HCT116 (cell line): ENCODE results near the gene ZNF438. TPM values are rescaled to one million over a fixed set of nuclear protein-coding genes. Genes with fewer than 3 reads are reported as not detected.

Source experiments
- ATAC-seq: fragments of 200-7000 bp; cut with Tn5 transposase; 2 replicates; pipeline ENCODE4 v1.9.1; 2020; ENCODE audit warnings: mild to moderate bottlenecking, moderate library complexity
- BruUV-seq: library from RNA; stranded (reverse); fragments of 400-500 nt; replicated peaks from 2 replicates; lab custom pipeline; 2021; lab: Mats Ljungman, UMichigan
- CTCF ChIA-PET: fragments of 300-600 bp; sonication (Branson Sonifier 250); formaldehyde crosslinking; loops from one replicate; lab custom pipeline; 2021; ENCODE audit warnings: antibody characterized with exemption; lab: Charles Lee
- POLR2A ChIA-PET: fragments of 300-600, 350-600 bp; sonication (Branson Sonifier 250); formaldehyde crosslinking; loops from one replicate; lab custom pipeline; 2021; ENCODE audit warnings: antibody characterized with exemption; lab: Charles Lee
- RAD21 ChIA-PET, 2 experiments: fragments of 300-600 bp; sonication (Branson Sonifier 250); formaldehyde crosslinking; loops; one replicate each; lab custom pipeline; 2023; ENCODE audit warnings: low total read pairs in 2 of 2; ENCODE audit not compliant: uncharacterized antibody in 2 of 2, unreplicated experiment in 2 of 2, low non-redundant PET in 1 of 2; lab: Charles Lee
- DNase-seq: peaks from one replicate; pipeline ENCODE4 v3.0.0-alpha.2; 2010; ENCODE audit warnings: low read depth, low spot score
- H2AFZ ChIP-seq: fragments of 200-600 bp; shearing (Covaris generic), sonication (generic); 2 replicates; pipeline ENCODE4 v1.6.1; 2017; ENCODE audit warnings: low read depth, mixed run types, mixed read lengths, antibody characterized with exemption, low read length; ENCODE audit not compliant: poor library complexity, severe bottlenecking
- H3K27ac ChIP-seq: 2 replicates; pipeline ENCODE4 v1.5.1; 2012; ENCODE audit warnings: low read depth, low read length
- H3K27me3 ChIP-seq: fragments of 200-600 bp; sonication (generic); 2 replicates; pipeline ENCODE4 v1.6.1; 2016; ENCODE audit warnings: mixed run types, low read length, mixed read lengths; ENCODE audit not compliant: insufficient read depth
- H3K36me3 ChIP-seq, 2 experiments: fragments of 200-500 bp in 1 of 2; fragments of 200-600 bp in 1 of 2; sonication (Bioruptor generic) in 1 of 2; sonication (generic) in 1 of 2; 2 replicates each; pipeline versions ENCODE4 v1.5.1 to v1.6.1; 2014 to 2016; ENCODE audit warnings: low read length in 2 of 2, inconsistent platforms in 1 of 2, mixed read lengths in 1 of 2, mixed run types in 1 of 2; ENCODE audit not compliant: insufficient read depth in 2 of 2, control insufficient read depth in 1 of 2
- H3K4me1 ChIP-seq, 2 experiments: fragments of 200-600 bp in 1 of 2; sonication (generic) in 1 of 2; 2 replicates each; pipeline versions ENCODE4 v1.5.1 to v1.6.1; 2012 to 2017; ENCODE audit warnings: low read length in 2 of 2, inconsistent platforms in 1 of 2, mild to moderate bottlenecking in 1 of 2, mixed read lengths in 1 of 2, mixed run types in 1 of 2, moderate library complexity in 1 of 2; ENCODE audit not compliant: insufficient read depth in 2 of 2, control insufficient read depth in 1 of 2
- H3K4me2 ChIP-seq: fragments of 200-600 bp; sonication (generic); 2 replicates; pipeline ENCODE4 v1.6.1; 2017; ENCODE audit warnings: mixed run types, low read length, mixed read lengths
- H3K4me3 ChIP-seq, 2 experiments: fragments of 200-600 bp in 1 of 2; sonication (generic) in 1 of 2; replicated peaks in 1 of 2; 2 replicates each; pipeline ENCODE4 v1.5.1; 2011 to 2016; ENCODE audit warnings: low read length in 2 of 2, control low read depth in 1 of 2, low read depth in 1 of 2, mild to moderate bottlenecking in 1 of 2, mixed read lengths in 1 of 2, mixed run types in 1 of 2
- H3K79me2 ChIP-seq: fragments of 200-600 bp; sonication (generic); 2 replicates; pipeline ENCODE4 v1.6.1; 2017; ENCODE audit warnings: mild to moderate bottlenecking, mixed run types, low read length, moderate library complexity, mixed read lengths; ENCODE audit not compliant: insufficient read depth
- H3K9ac ChIP-seq: fragments of 200-600 bp; sonication (generic); 2 replicates; pipeline ENCODE4 v1.6.1; 2016; ENCODE audit warnings: low read length, mixed read lengths
- H3K9me2 ChIP-seq: fragments of 200-600 bp; sonication (generic), shearing (Covaris generic); 2 replicates; pipeline ENCODE4 v1.6.1; 2017; ENCODE audit warnings: mixed run types, mild to moderate bottlenecking, moderate library complexity; ENCODE audit not compliant: insufficient read depth
- H3K9me3 ChIP-seq, 2 experiments: fragments of 200-500 bp in 1 of 2; fragments of 200-600 bp in 1 of 2; sonication (Bioruptor generic) in 1 of 2; sonication (generic) in 1 of 2; 2 replicates each; pipeline ENCODE4 v1.6.1; 2014 to 2017; ENCODE audit warnings: low read length in 2 of 2, mixed read lengths in 2 of 2, inconsistent platforms in 1 of 2, low read depth in 1 of 2, mild to moderate bottlenecking in 1 of 2, mixed run types in 1 of 2, moderate library complexity in 1 of 2; ENCODE audit not compliant: control insufficient read depth in 1 of 2, insufficient read depth in 1 of 2
- H4K20me1 ChIP-seq: fragments of 200-600 bp; sonication (generic), shearing (Covaris generic); 2 replicates; pipeline ENCODE4 v1.6.1; 2017; ENCODE audit warnings: mixed run types, mild to moderate bottlenecking, moderate library complexity; ENCODE audit not compliant: insufficient read depth
- CEBPB ChIP-seq: IDR thresholded peaks from 2 replicates; pipeline ENCODE4 v1.6.1; 2012; ENCODE audit warnings: low read depth
- EZH2 ChIP-seq: fragments of 200-600 bp; sonication (generic); IDR thresholded peaks from 2 replicates; pipeline ENCODE4 v1.6.1; 2017; ENCODE audit warnings: antibody characterized with exemption, mixed run types
- EZH2phosphoT487 ChIP-seq: fragments of 200-600 bp; IDR thresholded peaks from 2 replicates; pipeline ENCODE4 v1.6.1; 2018; ENCODE audit warnings: antibody characterized with exemption, borderline replicate concordance
- JUND ChIP-seq: IDR thresholded peaks from 2 replicates; pipeline ENCODE4 v1.6.1; 2012
- POLR2A ChIP-seq: IDR thresholded peaks from 2 replicates; pipeline ENCODE4 v1.7.0; 2011; ENCODE audit warnings: borderline replicate concordance; ENCODE audit not compliant: insufficient read depth, insufficient read length; ENCODE audit errors: extremely low read depth
- TCF7L2 ChIP-seq: IDR thresholded peaks from 2 replicates; pipeline ENCODE4 v1.7.0; 2011; ENCODE audit warnings: borderline replicate concordance, inconsistent platforms; ENCODE audit not compliant: insufficient read depth, insufficient read length; ENCODE audit errors: extremely low read depth
- YY1 ChIP-seq: IDR thresholded peaks from 2 replicates; pipeline ENCODE4 v1.6.1; 2011; ENCODE audit warnings: low read length, low read depth, moderate library complexity, mild to moderate bottlenecking; ENCODE audit not compliant: insufficient replicate concordance; ENCODE audit errors: extremely low read depth
- intact Hi-C: fragments of 100-400 bp; cut with micrococcal nuclease; formaldehyde crosslinking; loops from 2 replicates; pipeline ENCODE4 v1.10.0; 2022
- total RNA-seq: library from RNA; stranded (reverse); gene quantifications from one replicate; pipeline ENCODE4 v1.2.1, GENCODE V29; 2021; ENCODE audit not compliant: unreplicated experiment
- TF ChIP-seq, protein P1 (sequence below): IDR thresholded peaks from 2 replicates; pipeline ENCODE4 v1.6.1; 2012; ENCODE audit warnings: low read depth

Gene ZNF438
- total RNA-seq, 1 experiment from 2014 or later: 3.3 TPM

DNA sequence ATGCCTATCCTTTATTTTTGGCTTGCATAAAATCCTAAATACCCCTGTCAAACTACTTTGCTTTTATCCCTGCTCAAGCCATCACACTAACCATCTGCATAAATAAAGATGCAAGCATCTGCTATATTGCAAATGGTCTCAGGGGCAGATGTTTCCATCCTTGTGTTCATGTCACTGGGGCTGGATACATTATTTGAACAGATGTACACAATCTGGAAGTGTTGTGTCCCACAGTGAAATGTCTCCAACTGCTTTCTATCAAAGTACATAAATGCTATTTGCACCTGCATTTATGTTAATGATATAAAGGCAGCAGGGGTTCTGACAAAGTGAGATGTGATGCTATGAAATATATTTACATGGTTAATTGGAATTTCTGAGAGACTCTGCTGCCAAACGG lies 163.1 kb downstream of the ZNF438 start:
- H2AFZ ChIP-seq: no peak overlapping the region
- no peaks in the 10 kb centered on the region for H3K79me2 ChIP-seq
- intact Hi-C loops: no loop called here
- no peaks in the 10 kb centered on the region for H3K4me1 ChIP-seq
- ChIA-PET POLR2A (no interaction called here), CTCF (no interaction called here), RAD21 (no interaction called here)
- no peak overlapping the region for H3K9ac ChIP-seq
- H3K9me2 ChIP-seq: no peaks in the 10 kb centered on the region
- H3K27me3 ChIP-seq: no peaks in the 10 kb centered on the region
- TF ChIP-seq JUND (no peak), EZH2 (no peak), CEBPB (no peak), TCF7L2 (no peak), POLR2A (no peak), YY1 (no peak), EZH2phosphoT487 (no peak)
- TF ChIP-seq, protein P1, sequence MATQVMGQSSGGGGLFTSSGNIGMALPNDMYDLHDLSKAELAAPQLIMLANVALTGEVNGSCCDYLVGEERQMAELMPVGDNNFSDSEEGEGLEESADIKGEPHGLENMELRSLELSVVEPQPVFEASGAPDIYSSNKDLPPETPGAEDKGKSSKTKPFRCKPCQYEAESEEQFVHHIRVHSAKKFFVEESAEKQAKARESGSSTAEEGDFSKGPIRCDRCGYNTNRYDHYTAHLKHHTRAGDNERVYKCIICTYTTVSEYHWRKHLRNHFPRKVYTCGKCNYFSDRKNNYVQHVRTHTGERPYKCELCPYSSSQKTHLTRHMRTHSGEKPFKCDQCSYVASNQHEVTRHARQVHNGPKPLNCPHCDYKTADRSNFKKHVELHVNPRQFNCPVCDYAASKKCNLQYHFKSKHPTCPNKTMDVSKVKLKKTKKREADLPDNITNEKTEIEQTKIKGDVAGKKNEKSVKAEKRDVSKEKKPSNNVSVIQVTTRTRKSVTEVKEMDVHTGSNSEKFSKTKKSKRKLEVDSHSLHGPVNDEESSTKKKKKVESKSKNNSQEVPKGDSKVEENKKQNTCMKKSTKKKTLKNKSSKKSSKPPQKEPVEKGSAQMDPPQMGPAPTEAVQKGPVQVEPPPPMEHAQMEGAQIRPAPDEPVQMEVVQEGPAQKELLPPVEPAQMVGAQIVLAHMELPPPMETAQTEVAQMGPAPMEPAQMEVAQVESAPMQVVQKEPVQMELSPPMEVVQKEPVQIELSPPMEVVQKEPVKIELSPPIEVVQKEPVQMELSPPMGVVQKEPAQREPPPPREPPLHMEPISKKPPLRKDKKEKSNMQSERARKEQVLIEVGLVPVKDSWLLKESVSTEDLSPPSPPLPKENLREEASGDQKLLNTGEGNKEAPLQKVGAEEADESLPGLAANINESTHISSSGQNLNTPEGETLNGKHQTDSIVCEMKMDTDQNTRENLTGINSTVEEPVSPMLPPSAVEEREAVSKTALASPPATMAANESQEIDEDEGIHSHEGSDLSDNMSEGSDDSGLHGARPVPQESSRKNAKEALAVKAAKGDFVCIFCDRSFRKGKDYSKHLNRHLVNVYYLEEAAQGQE: no peak
- H3K36me3 ChIP-seq: no peaks in the 10 kb centered on the region
- no TSS peak for BruUV-seq
- H3K27ac ChIP-seq: no peak overlapping the region
- H3K4me2 ChIP-seq: no peak overlapping the region
- H3K9me3 ChIP-seq: no peaks in the 10 kb centered on the region
- H3K4me3 ChIP-seq: no peak overlapping the region
- DNase-seq (no peak), ATAC-seq (no peak)
- no peaks in the 10 kb centered on the region for H4K20me1 ChIP-seq
